Hematopoietic multipotent progenitor cell treated with erythropoietin and hydrocortisone succinate and interleukin-3 and kit ligand, for 6 days (in vitro differentiated cells): ENCODE data around the gene QPCT.
A peak's percentile ranks its signal among the peaks of the same experiment; 100 is the strongest.
"Not testable (repeated sequence)": the region's sequence is repeated elsewhere in the genome, so short reads cannot be mapped to it uniquely, and the experiment has no call there.

ENCODE experiments used
- DNase-seq: peaks from one replicate; pipeline ENCODE4 v3.0.0-alpha.2; 2015

Gene QPCT

GRCh38 chr2:37344453-37345361 is at the start of gene QPCT:
Gene QPCT, plus strand, starts transcription at chr2:37344630. Its CDS starts 102 bp downstream, at chr2:37344732.
- peak; percentile 63 for DNase-seq

GRCh38 chr2:37294858-37295257 is 49.6 kb upstream of the QPCT start:
- not testable (repeated sequence) for DNase-seq

DNA sequence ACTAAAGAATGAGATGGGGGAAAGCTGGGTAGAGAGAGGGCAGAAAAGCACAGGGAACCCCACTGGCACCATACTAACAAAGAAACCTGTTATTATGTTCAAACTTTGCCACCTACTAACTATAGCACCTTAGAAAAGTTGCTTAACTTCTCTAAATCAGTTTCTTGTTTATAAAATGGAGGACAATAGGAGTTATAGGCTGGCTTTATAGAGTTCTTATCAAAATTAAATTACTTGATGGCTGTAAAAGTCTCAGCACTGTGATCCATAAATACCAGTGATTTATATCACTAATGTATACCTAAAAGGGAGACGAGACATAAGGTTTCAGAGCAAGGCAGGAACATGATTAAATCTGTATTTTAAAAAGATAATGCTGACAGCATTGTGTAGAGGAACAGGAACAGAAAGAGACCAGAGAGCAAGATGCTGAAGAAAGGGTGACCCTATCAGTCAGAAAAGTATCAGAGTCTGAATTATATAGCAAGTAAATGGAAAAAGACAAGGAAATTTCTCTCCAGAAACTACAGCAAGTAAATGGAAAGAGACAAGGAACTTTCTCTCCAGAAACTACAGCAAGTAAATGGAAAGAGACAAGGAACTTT is 48.9 kb upstream of the QPCT start:
- DNase-seq, result no peak

DNA sequence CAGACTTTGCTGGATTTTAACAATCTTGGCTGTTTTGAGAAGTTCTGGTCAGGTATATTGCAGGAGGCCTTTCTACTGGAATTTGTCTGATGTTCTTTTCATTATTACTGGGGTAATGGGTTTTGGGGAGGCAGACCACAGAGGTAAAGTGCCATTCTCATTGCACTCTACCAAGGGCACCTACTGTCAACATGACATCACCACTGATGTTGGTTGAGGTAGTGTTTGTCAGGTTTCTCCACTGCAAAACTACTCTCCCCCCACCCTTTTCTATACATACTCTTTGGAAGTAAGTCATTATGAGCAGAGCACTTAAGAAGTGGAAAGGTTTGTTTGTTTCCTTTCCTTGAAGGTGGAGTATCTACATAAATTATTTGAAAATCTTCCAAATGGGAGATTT is 46.8 kb upstream of the QPCT start:
- no peak for DNase-seq

DNA sequence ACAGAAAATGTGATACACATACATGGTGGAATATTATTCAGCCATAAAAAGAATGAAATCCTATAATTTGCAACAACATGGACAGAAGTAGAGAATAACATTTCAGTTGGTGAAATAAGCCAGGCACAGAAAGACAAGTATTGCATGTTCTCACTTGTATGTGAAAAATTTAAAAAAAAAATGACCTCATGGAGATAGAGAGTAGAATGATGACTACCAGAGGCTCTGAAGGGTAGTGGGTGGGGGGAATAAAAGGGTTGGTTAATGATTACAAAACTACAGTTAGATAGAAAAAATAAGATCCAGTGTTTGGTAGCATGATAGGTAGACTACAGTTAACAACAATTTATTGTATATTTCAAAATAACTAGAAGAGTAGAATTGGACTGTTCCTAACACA is 44.3 kb upstream of the QPCT start:
- no peak for DNase-seq

- no peak for DNase-seq
These were observed 43.9 kb upstream of the QPCT start for GRCh38 chr2:37300578-37300977.

DNA sequence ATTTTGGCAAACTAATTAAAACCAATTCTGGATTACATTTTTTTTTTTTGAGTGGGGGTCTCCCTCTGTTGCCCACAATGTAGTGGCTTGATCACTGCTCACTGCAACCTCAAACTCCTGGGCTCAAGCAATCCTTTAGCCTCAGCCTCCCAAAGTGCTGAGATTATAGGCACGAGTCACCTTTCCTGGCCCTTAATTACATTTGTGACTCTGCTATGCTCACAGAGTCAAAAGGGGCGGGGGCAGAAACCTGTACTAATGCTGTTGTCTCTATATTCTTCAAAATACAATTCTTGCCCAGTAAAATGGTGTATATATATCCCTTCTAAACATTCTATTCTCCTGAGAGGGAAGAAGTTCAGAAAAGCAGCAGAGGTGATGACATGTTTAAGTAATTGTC is 43.0 kb upstream of the QPCT start:
- DNase-seq, result no peak

DNA sequence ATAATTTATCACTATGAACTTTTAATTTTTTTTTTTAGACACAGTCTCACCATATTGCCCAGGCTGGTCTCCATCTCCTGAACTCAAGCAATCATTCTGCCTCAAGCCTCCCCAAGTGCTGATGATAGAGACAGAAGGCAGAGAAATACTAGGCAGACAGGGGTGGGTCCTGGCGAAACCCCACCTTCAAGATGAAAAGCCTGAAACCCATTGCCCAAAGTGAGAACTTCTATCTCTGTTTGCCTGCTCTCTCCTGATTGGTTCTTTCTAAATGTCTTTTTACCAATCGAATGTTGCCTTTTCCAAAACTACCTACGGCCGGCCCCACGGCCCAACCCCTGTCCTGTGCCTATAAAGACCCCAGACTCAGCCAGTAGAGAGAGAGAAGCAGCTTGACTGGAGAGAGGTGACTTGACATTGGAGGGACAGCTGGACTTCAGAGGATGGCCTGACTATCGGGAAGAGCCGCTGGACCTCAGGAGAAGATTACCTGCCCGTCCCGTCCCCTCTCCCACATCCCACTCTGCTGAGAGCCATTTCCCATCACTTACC is 41.7 kb upstream of the QPCT start:
- no peak for DNase-seq

- peak; percentile 47 for DNase-seq
These were observed 38.4 kb upstream of the QPCT start for GRCh38 chr2:37306024-37306423.

- no peak for DNase-seq
These were observed 36.9 kb upstream of the QPCT start for GRCh38 chr2:37307500-37307899.

DNA sequence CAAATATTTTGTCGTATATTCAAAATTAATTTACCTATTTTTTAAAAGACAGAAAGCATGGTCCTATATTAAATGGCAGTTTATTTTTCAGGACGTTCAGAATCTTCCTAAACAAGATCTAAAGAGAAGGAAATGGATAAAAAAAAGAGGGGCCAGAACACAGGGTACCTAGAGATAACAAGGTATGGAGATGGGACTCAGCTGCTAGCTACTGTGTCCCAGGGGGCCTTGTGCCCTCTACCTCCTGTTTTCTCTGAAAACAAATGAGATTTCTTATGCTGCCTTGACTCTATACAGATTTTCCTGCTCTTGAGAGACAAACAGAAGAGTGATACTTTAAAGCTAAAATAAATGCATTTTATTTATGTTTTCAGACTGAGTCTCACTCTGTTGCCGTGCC is 29.1 kb upstream of the QPCT start:
- no peak for DNase-seq

GRCh38 chr2:37316181-37316580 is 28.2 kb upstream of the QPCT start:
- DNase-seq, result no peak

DNA sequence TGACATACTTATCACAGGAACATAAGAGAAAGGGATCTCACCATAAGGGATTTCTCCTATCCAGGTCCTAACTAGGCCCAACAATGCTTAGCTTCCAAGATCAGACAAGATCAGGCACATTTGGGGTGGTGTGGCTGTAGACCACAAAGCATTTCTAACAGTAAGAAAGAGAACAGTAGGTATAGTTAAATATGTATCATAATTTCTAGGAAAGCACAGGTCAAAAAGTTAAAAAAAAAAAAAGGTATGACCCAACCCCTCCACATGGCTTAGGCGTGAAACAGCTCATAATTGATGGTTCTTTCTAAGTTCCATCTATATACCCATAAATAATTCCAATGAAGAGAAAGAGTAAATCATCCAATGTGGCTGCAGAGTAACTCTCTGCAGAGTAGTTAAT is 26.7 kb upstream of the QPCT start:
- DNase-seq, result no peak

DNA sequence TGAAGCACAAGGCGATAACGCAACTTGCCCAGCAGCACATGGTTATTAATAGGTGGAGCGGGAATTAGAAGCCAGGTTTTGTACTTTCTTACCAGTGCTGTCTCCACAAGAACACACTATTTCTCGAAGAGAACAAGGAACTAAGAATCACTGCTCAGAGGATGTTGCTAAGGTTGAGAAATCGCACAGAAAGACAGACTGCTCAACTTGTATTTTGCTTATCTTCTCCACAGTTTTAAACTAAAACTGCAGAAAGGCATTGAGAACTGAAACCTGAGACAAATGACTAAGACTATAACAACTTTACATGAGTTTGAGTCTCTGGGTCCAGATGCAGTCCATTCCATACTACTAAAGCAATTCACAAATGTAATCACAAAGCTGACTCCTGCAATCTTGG is 26.0 kb upstream of the QPCT start:
- DNase-seq, result peak; percentile 23

- DNase-seq, result no peak
These were observed 24.4 kb upstream of the QPCT start for GRCh38 chr2:37319754-37320609.

- no peak for DNase-seq
These were observed 23.3 kb upstream of the QPCT start for GRCh38 chr2:37321029-37321682.

- DNase-seq, result peak; percentile 72
These were observed 22.1 kb upstream of the QPCT start for GRCh38 chr2:37322368-37322767.

- peak; percentile 38 for DNase-seq
These were observed 21.2 kb upstream of the QPCT start for GRCh38 chr2:37323176-37323780.

DNA sequence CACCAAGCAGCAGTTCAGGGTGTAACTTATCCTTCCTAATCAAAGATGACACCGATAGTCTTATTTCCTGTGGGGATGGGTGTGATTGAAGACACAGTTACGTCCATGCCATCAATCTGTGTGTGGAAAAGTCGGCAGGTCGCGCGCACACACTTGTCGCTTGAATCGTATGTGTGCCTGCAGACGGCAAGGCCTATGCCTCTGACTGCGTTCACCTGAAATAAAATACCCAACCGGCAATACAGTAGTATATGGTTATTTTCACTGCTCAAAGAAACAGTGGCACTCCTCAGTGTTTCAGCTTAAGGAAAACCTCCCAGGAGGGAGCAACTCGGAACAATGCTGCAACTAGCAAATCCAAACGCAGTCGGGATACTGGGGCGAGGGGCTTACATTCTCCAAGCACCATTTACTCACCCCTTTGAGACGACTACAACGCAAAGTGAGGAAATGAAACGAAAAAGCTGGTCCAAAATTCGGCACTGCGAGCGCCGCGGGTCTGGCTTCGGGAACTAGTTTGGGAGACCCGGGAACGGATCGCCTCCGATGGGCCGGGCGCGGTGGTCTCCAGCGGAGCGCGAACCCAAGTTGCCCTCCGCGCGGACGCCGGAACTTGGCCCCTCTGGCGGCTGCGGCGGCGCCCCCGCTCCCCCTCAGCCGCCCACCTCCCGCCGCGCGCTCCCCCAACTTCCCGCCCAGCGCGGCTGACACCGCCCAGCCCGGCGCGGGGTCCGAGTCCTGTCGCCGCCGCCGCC is 20.5 kb upstream of the QPCT start:
- peak; percentile 57 for DNase-seq

DNA sequence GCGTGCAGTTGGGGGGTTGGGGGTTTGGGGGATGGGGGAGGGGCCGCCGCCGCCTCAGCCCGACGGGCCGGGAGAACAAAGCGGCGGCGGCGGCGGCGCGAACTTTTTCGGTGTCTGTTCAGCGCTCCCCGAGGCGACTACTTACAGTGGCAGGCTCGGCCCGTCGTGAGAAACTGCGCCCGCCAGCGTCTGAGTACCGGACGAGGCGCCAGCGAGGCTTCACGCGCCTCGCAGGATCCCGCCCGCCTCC is 20.0 kb upstream of the QPCT start:
- DNase-seq, result no peak

DNA sequence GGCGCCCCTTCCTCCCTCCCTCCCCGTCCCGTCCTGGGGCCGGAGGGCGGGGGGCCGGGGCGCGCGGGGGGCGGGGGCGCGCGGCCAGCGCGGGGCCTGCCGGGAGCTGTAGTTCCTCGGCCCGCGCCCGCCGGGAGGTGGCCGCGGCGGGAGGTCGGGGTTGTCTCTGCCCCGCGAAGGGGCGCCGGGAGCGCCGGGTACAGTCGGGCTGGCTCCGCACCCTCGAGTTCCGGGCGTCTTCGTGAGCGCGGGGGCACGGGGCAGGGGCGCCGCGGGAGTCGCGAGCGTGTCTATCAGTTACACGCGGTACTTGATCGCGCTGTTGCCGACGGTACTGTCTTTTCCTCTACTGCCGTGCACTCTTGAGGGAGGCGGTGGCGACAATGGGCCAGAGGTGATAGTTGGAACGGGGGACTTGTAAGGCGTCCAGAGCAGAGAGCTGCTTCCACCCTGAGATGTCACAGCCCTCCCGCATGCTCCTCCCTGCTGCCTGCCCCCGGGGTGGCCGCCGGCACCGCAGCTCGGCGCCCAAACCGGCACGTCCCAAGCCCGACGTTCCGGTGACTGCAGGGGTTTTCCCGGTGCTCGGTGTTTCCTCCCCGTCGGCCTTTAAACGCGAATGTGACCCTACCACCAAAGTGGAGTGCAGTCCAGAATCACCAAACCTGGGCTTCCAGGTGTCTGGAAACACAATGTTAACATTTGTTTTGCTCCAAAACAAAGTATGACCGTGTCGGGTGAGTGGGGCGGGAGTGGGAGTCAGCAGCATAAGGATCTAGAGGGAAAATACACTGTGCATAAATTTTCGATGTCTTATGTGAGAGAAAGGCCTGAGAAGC is 19.4 kb upstream of the QPCT start, which contains the start of gene PRKD3:
Gene PRKD3 (minus strand): TSS at position 48 of the 839 bp plus-strand sequence. CDS start 8,309 bp downstream, outside the sequence.
- DNase-seq, result peak; percentile 70
